HG02852 (cell line): ENCODE results near the gene HSPG2.

Experiments used
- ATAC-seq: cut with Tn5 transposase; IDR thresholded peaks from one replicate; pipeline ENCODE4 v1.9.1; 2021; ENCODE audit warnings: mild to moderate bottlenecking, moderate library complexity; ENCODE audit not compliant: unreplicated experiment

HSPG2 gene

GRCh38 chr1:21849909-21850576 is 87.1 kb downstream of the HSPG2 start:
- no peak for ATAC-seq

GRCh38 chr1:21848524-21849174 is 88.5 kb downstream of the HSPG2 start:
- no peak for ATAC-seq

- ATAC-seq: no peak
Observed at GRCh38 chr1:21847223-21848205, 89.6 kb downstream of the HSPG2 start.

- no peak for ATAC-seq
Observed at GRCh38 chr1:21845646-21846641, 91.2 kb downstream of the HSPG2 start.

GRCh38 chr1:21843996-21844395 is 93.1 kb downstream of the HSPG2 start:
- no peak for ATAC-seq

- no peak for ATAC-seq
Observed at GRCh38 chr1:21843208-21843607, 93.9 kb downstream of the HSPG2 start.

- ATAC-seq: no peak
Observed at GRCh38 chr1:21842606-21843162, 94.4 kb downstream of the HSPG2 start.

GRCh38 chr1:21841852-21842466 is 95.2 kb downstream of the HSPG2 start:
- ATAC-seq: no peak

GRCh38 chr1:21840981-21841380 is 96.1 kb downstream of the HSPG2 start:
- ATAC-seq: no peak

- ATAC-seq: no peak
Observed at GRCh38 chr1:21839337-21840037, 97.6 kb downstream of the HSPG2 start.

- no peak for ATAC-seq
Observed at GRCh38 chr1:21838359-21839157, 98.6 kb downstream of the HSPG2 start.

GRCh38 chr1:21837476-21837875 is 99.6 kb downstream of the HSPG2 start:
- no peak for ATAC-seq

- no peak for ATAC-seq
Observed at GRCh38 chr1:21836729-21837128, 100.4 kb downstream of the HSPG2 start.

GRCh38 chr1:21836010-21836409 is 101.1 kb downstream of the HSPG2 start:
- ATAC-seq: no peak

GRCh38 chr1:21834666-21835065 is 102.4 kb downstream of the HSPG2 start:
- no peak for ATAC-seq

GRCh38 chr1:21834094-21834493 is 103.0 kb downstream of the HSPG2 start:
- ATAC-seq: no peak

GRCh38 chr1:21833392-21833976 is 103.6 kb downstream of the HSPG2 start:
- no peak for ATAC-seq

GRCh38 chr1:21831454-21831970 is 105.6 kb downstream of the HSPG2 start:
- no peak for ATAC-seq
